GM12878 (cell line): ENCODE measurements around the gene TAOK2. TPM values are rescaled to one million over a fixed set of nuclear protein-coding genes. Genes with fewer than 3 reads are reported as not detected.

Experiments
- ATAC-seq: fragments of 200-7000 bp; cut with Tn5 transposase; 3 replicates; pipeline ENCODE4 v1.9.1; 2020; ENCODE audit warnings: mild to moderate bottlenecking, moderate library complexity
- BruUV-seq: library from RNA; stranded (reverse); fragments of 400-500 nt; replicated peaks from 2 replicates; lab custom pipeline; 2021; lab: Mats Ljungman, UMichigan
- CTCF ChIA-PET: fragments of 300-600 bp; sonication (Branson Sonifier 250); formaldehyde crosslinking; extraction: SDS; loops from one replicate; lab custom pipeline; 2021; ENCODE audit warnings: inconsistent platforms; lab: Yijun Ruan, JAX
- POLR2A ChIA-PET: fragments of 350-600 bp; formaldehyde crosslinking; extraction: SDS; loops from one replicate; lab custom pipeline; 2021; ENCODE audit warnings: inconsistent platforms; lab: Charles Lee
- RAD21 ChIA-PET: fragments of 300-600 bp; sonication (Branson Sonifier 250); formaldehyde crosslinking; loops from one replicate; lab custom pipeline; 2023; ENCODE audit warnings: antibody characterized with exemption; ENCODE audit not compliant: unreplicated experiment; lab: Charles Lee
- SMC1A ChIA-PET: fragments of 300-600 bp; sonication (Branson Sonifier 250); formaldehyde crosslinking; loops from one replicate; lab custom pipeline; 2023; ENCODE audit not compliant: unreplicated experiment, uncharacterized antibody; lab: Charles Lee
- DNase-seq: peaks from one replicate; pipeline ENCODE4 v3.0.0-alpha.2; 2011; ENCODE audit warnings: low read depth, low spot score
- FAIRE-seq: peaks from 3 replicates; lab custom pipeline; 2011; peaks lifted over from hg19 to GRCh38; lab: Jason Lieb, UNC
- H2AFZ ChIP-seq: 2 replicates; pipeline ENCODE4 v1.6.0; 2011; ENCODE audit warnings: low read depth, low read length, control low read depth; ENCODE audit not compliant: control insufficient read depth
- H3K27ac ChIP-seq: 2 replicates; pipeline ENCODE4 v1.5.1; 2011; ENCODE audit warnings: control low read depth; ENCODE audit not compliant: control insufficient read depth, insufficient read depth
- H3K27me3 ChIP-seq, 2 experiments: replicated peaks in 1 of 2; 2 replicates each; pipeline versions ENCODE4 v1.6.0 to v1.6.1; 2011; ENCODE audit warnings: low read length in 1 of 2; ENCODE audit not compliant: control insufficient read depth in 2 of 2, insufficient read depth in 2 of 2
- H3K36me3 ChIP-seq, 2 experiments: 2 replicates each; pipeline ENCODE4 v1.5.1; 2011; ENCODE audit warnings: low read length in 1 of 2; ENCODE audit not compliant: control insufficient read depth in 2 of 2, insufficient read depth in 2 of 2
- H3K4me1 ChIP-seq: 2 replicates; pipeline ENCODE4 v1.6.1; 2011; ENCODE audit warnings: mild to moderate bottlenecking, low read length, moderate library complexity, mixed read lengths; ENCODE audit not compliant: control insufficient read depth, insufficient read depth
- H3K4me2 ChIP-seq: 2 replicates; pipeline ENCODE4 v1.6.0; 2011; ENCODE audit warnings: control low read depth; ENCODE audit not compliant: control insufficient read depth, insufficient read depth
- H3K4me3 ChIP-seq: fragments of 200-600 bp; sonication (generic); 2 replicates; pipeline ENCODE4 v1.5.1; 2016
- H3K79me2 ChIP-seq: 2 replicates; pipeline ENCODE4 v1.6.0; 2011; ENCODE audit warnings: low read length; ENCODE audit not compliant: control insufficient read depth, insufficient read depth
- H3K9ac ChIP-seq: 2 replicates; pipeline ENCODE4 v1.8.0; 2011; ENCODE audit warnings: low read length, control low read depth, mixed read lengths; ENCODE audit not compliant: control insufficient read depth, insufficient read depth
- H3K9me3 ChIP-seq: replicated peaks from 3 replicates; pipeline ENCODE4 v1.5.1; 2011; ENCODE audit warnings: mild to moderate bottlenecking, low read length; ENCODE audit not compliant: control insufficient read depth, insufficient read depth
- H4K20me1 ChIP-seq: 2 replicates; pipeline ENCODE4 v1.6.0; 2011; ENCODE audit not compliant: control insufficient read depth, insufficient read depth
- PAX8 ChIP-seq: fragments of 450-650 bp; IDR thresholded peaks from 2 replicates; pipeline ENCODE4 v1.6.1; 2017; ENCODE audit warnings: mild to moderate bottlenecking, moderate library complexity
- SUPT20H ChIP-seq: IDR thresholded peaks from 2 replicates; pipeline ENCODE4 v1.6.1; 2011; ENCODE audit warnings: low read depth, mild to moderate bottlenecking, low read length, moderate library complexity, borderline replicate concordance; ENCODE audit not compliant: control insufficient read depth
- TCF7 ChIP-seq: IDR thresholded peaks from 2 replicates; pipeline ENCODE4 v1.6.1; 2014; ENCODE audit warnings: antibody characterized with exemption, borderline replicate concordance
- WGBS: methylation state at CpG from one replicate; pipeline ENCODE4 v1.1.6; 2016; ENCODE audit warnings: low lambda C conversion rate; ENCODE audit not compliant: insufficient replicate concordance, insufficient coverage; ENCODE audit errors: missing lambda C conversion rate; 5-methylcytosine and 5-hydroxymethylcytosine counted together
- in situ Hi-C: fragments of 300-500 bp; cut with MboI; formaldehyde crosslinking; loops from 9 replicates; pipeline ENCODE4 v1.14.3; 2018; ENCODE audit warnings: mixed read lengths
- intact Hi-C: fragments of 100-400 bp; cut with micrococcal nuclease; formaldehyde crosslinking; loops from one replicate; pipeline ENCODE4 v1.14.2; 2022; ENCODE audit not compliant: unreplicated experiment
- polyA plus RNA-seq, 11 experiments: library from polyadenylated mRNA; depleted of rRNA in 4 of 11; unstranded in 6 of 11; stranded (reverse) in 5 of 11; fragments of >200 nt; fragmentation: Nextera tagmentation in 4 of 11; fragmentation: Illumina TruSeq in 1 of 11; extraction: Ambion mirVana in 4 of 11; extraction: Trizol in 1 of 11; gene quantifications; 1 replicate in 1 of 11; 2 replicates in 10 of 11; pipeline versions ENCODE4 v1.2.1 to v1.2.3, GENCODE V29; 2011 to 2016; ENCODE audit warnings: inconsistent platforms in 2 of 11, missing spikeins in 2 of 11, low read depth in 1 of 11
- total RNA-seq, 4 experiments: library from RNA; depleted of rRNA in 3 of 4; stranded (reverse); fragments of >200 nt in 3 of 4; fragmentation: Illumina TruSeq in 1 of 4; extraction: Trizol in 1 of 4; gene quantifications; 2 replicates each; pipeline versions ENCODE4 v1.2.1 to v1.2.3, GENCODE V29; 2013 to 2021
- TF ChIP-seq, protein P1 (sequence below): fragments of 450-650 bp; formaldehyde crosslinking; IDR thresholded peaks from 2 replicates; pipeline ENCODE4 v1.4.0; 2022; ENCODE audit warnings: mild to moderate bottlenecking, moderate library complexity

The TAOK2 gene
- total and polyA plus RNA-seq, 10 of the 15 experiments (the other 5 are each of a cell fraction or from before 2014, with no cell fraction given), result 0.14 to 40.2 (median 11.6) TPM

- Histone ChIP-seq H3K36me3 (peaks cover 5 to 21% of the 10 kb centered on the region in 2 experiments), H3K27ac (no peak overlapping the region), H3K9me3 (no peaks in the 10 kb centered on the region), H3K4me1 (peaks cover 9% of the 10 kb centered on the region), H3K4me3 (no peak overlapping the region), H3K4me2 (no peak overlapping the region), H3K9ac (no peak overlapping the region), H3K79me2 (peaks cover 19% of the 10 kb centered on the region), H2AFZ (no peak overlapping the region), H3K27me3 (no peaks in the 10 kb centered on the region), H4K20me1 (no peaks in the 10 kb centered on the region)
- in situ Hi-C loops, result no loop called here
- DNase-seq (no peak), FAIRE-seq (no peak), ATAC-seq (no peak)
- SMC1A ChIA-PET, result interaction anchor here (0.7 to 1.9 kb wide), 3 partner anchors 18 to 62 kb away, joined by 3 to 9 read pairs (median 4); partner anchors contain the start of gene TAOK2
- RAD21 ChIA-PET, result interaction anchor here (0.7 to 0.8 kb wide), 2 partner anchors 8 to 21 kb away, joined by 3 read pairs; no protein-coding TSS in a partner anchor
- TF ChIP-seq SUPT20H, result no peak
- no peak for TF ChIP-seq TCF7
- TF ChIP-seq, protein P1, sequence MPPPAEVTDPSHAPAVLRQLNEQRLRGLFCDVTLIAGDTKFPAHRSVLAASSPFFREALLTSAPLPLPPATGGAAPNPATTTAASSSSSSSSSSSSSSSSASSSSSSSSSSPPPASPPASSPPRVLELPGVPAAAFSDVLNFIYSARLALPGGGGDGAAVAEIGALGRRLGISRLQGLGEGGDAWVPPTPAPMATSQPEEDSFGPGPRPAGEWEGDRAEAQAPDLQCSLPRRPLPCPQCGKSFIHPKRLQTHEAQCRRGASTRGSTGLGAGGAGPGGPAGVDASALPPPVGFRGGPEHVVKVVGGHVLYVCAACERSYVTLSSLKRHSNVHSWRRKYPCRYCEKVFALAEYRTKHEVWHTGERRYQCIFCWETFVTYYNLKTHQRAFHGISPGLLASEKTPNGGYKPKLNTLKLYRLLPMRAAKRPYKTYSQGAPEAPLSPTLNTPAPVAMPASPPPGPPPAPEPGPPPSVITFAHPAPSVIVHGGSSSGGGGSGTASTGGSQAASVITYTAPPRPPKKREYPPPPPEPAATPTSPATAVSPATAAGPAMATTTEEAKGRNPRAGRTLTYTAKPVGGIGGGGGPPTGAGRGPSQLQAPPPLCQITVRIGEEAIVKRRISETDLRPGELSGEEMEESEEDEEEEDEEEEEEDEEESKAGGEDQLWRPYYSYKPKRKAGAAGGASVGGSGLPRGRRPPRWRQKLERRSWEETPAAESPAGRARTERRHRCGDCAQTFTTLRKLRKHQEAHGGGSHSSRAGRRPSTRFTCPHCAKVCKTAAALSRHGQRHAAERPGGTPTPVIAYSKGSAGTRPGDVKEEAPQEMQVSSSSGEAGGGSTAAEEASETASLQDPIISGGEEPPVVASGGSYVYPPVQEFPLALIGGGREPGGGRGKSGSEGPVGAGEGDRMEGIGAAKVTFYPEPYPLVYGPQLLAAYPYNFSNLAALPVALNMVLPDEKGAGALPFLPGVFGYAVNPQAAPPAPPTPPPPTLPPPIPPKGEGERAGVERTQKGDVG (CRISPR knock-in tag), result no peak
- TF ChIP-seq PAX8, result no peak
- 86% methylated on average over 25 of the region's 25 CpGs for WGBS
- POLR2A ChIA-PET, result interaction anchor here (0.5 to 2.1 kb wide), 5 partner anchors 18 to 68 kb away, joined by 3 to 9 read pairs (median 3); partner anchors contain the start of gene TAOK2
- CTCF ChIA-PET, result interaction anchor here (0.9 to 1.7 kb wide), 2 partner anchors 18 to 76 kb away, joined by 3 to 4 read pairs; no protein-coding TSS in a partner anchor
- BruUV-seq, result no TSS peak
- intact Hi-C loops, result no loop called here
Observed at GRCh38 chr16:29993191-29993902, 19.7 kb downstream of the TAOK2 start.
